WTC11 (cell line): ENCODE results near the gene STK32B. TPM values are rescaled to one million over a fixed set of nuclear protein-coding genes. Genes with fewer than 3 reads are reported as not detected.

Source experiments
- ATAC-seq: fragments of 200-7000 bp; cut with Tn5 transposase; 2 replicates; pipeline ENCODE4 v1.10.0; 2021; ENCODE audit warnings: mild to moderate bottlenecking, moderate library complexity
- CTCF ChIA-PET: fragments of 300-600 bp; sonication (Branson Sonifier 250); formaldehyde crosslinking; loops from one replicate; lab custom pipeline; 2021; ENCODE audit warnings: antibody characterized with exemption; lab: Charles Lee
- POLR2A ChIA-PET: fragments of 350-600 bp; sonication (Branson Sonifier 250); formaldehyde crosslinking; loops from one replicate; lab custom pipeline; 2021; ENCODE audit warnings: antibody characterized with exemption; lab: Charles Lee
- DNase-seq: peaks from one replicate; pipeline ENCODE4 v3.0.0; 2021; ENCODE audit warnings: low spot score
- H3K27ac Mint-ChIP-seq: 2 replicates; pipeline ENCODE4 v1.8.0; 2021; ENCODE audit warnings: mixed read lengths
- H3K27me3 Mint-ChIP-seq: 2 replicates; pipeline ENCODE4 v1.8.0; 2021; ENCODE audit warnings: low read depth, mild to moderate bottlenecking, moderate library complexity, mixed read lengths
- H3K36me3 Mint-ChIP-seq: 2 replicates; pipeline ENCODE4 v1.8.0; 2021; ENCODE audit warnings: mixed read lengths
- H3K4me1 Mint-ChIP-seq: 2 replicates; pipeline ENCODE4 v1.8.0; 2022; ENCODE audit warnings: mixed read lengths
- H3K4me3 Mint-ChIP-seq: 2 replicates; pipeline ENCODE4 v1.8.0; 2021; ENCODE audit warnings: mild to moderate bottlenecking, moderate library complexity, mixed read lengths
- H3K9me3 Mint-ChIP-seq: 2 replicates; pipeline ENCODE4 v1.8.0; 2021; ENCODE audit warnings: mixed read lengths
- AFF4 ChIP-seq: sonication (generic); formaldehyde crosslinking; IDR thresholded peaks from 2 replicates; pipeline ENCODE4 v1.8.1; 2023; ENCODE audit warnings: mild to moderate bottlenecking, missing genetic modification reagents, borderline replicate concordance
- ATF1 ChIP-seq: sonication (generic); formaldehyde crosslinking; IDR thresholded peaks from 2 replicates; pipeline ENCODE4 v1.8.1; 2023; ENCODE audit warnings: mild to moderate bottlenecking, moderate library complexity, missing genetic modification reagents
- E2F5 ChIP-seq: sonication (generic); formaldehyde crosslinking; IDR thresholded peaks from 2 replicates; pipeline ENCODE4 v1.8.1; 2022; ENCODE audit warnings: mild to moderate bottlenecking, moderate library complexity, missing genetic modification reagents
- GABPB1 ChIP-seq: sonication (generic); formaldehyde crosslinking; IDR thresholded peaks from 2 replicates; pipeline ENCODE4 v1.8.1; 2023; ENCODE audit warnings: mild to moderate bottlenecking, missing genetic modification reagents
- GTF2I ChIP-seq: fragments of 250-450 bp; sonication (Bioruptor Pico); conservative IDR thresholded peaks from 2 replicates; pipeline ENCODE4 v1.4.0; 2021; ENCODE audit warnings: mild to moderate bottlenecking
- NFYB ChIP-seq: sonication (generic); formaldehyde crosslinking; conservative IDR thresholded peaks from 2 replicates; pipeline ENCODE4 v1.8.0; 2022; ENCODE audit warnings: low read depth, missing genetic modification reagents
- PRDM15 ChIP-seq: sonication (generic); formaldehyde crosslinking; IDR thresholded peaks from 2 replicates; pipeline ENCODE4 v1.8.0; 2022; ENCODE audit warnings: missing genetic modification reagents
- PREB ChIP-seq: sonication (generic); formaldehyde crosslinking; IDR thresholded peaks from 2 replicates; pipeline ENCODE4 v1.8.1; 2022; ENCODE audit warnings: mild to moderate bottlenecking, missing genetic modification reagents, moderate library complexity, borderline replicate concordance
- SMAD3 ChIP-seq: sonication (generic); formaldehyde crosslinking; IDR thresholded peaks from 2 replicates; pipeline ENCODE4 v1.8.0; 2022; ENCODE audit warnings: missing genetic modification reagents, mild to moderate bottlenecking, borderline replicate concordance
- ZNF317 ChIP-seq: sonication (generic); formaldehyde crosslinking; IDR thresholded peaks from 2 replicates; pipeline ENCODE4 v1.8.1; 2023; ENCODE audit warnings: low read depth, mild to moderate bottlenecking, moderate library complexity, missing genetic modification reagents, borderline replicate concordance
- ZNF416 ChIP-seq: fragments of 250-450 bp; sonication (Bioruptor Pico); IDR thresholded peaks from 2 replicates; pipeline ENCODE4 v1.9.0; 2021; ENCODE audit warnings: mild to moderate bottlenecking, inconsistent platforms
- total RNA-seq: library from RNA; stranded (reverse); gene quantifications from 3 replicates; pipeline ENCODE4 v1.2.3, GENCODE V29; 2021
- TF ChIP-seq, protein P1 (sequence below): sonication (generic); formaldehyde crosslinking; conservative IDR thresholded peaks from 2 replicates; pipeline ENCODE4 v1.8.1; 2023; ENCODE audit warnings: mild to moderate bottlenecking, low read depth, missing genetic modification reagents, moderate library complexity
- TF ChIP-seq, protein P2 (sequence below): fragments of 250-450 bp; sonication (Bioruptor Pico); IDR thresholded peaks from 2 replicates; pipeline ENCODE4 v1.9.0; 2021; ENCODE audit warnings: mild to moderate bottlenecking
- TF ChIP-seq, protein P3 (sequence below): sonication (generic); formaldehyde crosslinking; IDR thresholded peaks from 2 replicates; pipeline ENCODE4 v1.8.1; 2023; ENCODE audit warnings: mild to moderate bottlenecking, missing genetic modification reagents

Gene STK32B
- total RNA-seq, 1 experiment from 2014 or later = 1.9 TPM

GRCh38 chr4:5133201-5133600, 81.9 kb downstream of the STK32B start:
- DNase-seq = no peak
- no peak for ATAC-seq
- TF ChIP-seq, protein P1, sequence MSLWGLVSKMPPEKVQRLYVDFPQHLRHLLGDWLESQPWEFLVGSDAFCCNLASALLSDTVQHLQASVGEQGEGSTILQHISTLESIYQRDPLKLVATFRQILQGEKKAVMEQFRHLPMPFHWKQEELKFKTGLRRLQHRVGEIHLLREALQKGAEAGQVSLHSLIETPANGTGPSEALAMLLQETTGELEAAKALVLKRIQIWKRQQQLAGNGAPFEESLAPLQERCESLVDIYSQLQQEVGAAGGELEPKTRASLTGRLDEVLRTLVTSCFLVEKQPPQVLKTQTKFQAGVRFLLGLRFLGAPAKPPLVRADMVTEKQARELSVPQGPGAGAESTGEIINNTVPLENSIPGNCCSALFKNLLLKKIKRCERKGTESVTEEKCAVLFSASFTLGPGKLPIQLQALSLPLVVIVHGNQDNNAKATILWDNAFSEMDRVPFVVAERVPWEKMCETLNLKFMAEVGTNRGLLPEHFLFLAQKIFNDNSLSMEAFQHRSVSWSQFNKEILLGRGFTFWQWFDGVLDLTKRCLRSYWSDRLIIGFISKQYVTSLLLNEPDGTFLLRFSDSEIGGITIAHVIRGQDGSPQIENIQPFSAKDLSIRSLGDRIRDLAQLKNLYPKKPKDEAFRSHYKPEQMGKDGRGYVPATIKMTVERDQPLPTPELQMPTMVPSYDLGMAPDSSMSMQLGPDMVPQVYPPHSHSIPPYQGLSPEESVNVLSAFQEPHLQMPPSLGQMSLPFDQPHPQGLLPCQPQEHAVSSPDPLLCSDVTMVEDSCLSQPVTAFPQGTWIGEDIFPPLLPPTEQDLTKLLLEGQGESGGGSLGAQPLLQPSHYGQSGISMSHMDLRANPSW (CRISPR knock-in tag) = no peak
- TF ChIP-seq PREB (CRISPR knock-in tag) (no peak), PRDM15 (no peak), GTF2I (no peak), NFYB (CRISPR knock-in tag) (no peak), E2F5 (CRISPR knock-in tag) (no peak), ATF1 (CRISPR knock-in tag) (no peak), GABPB1 (CRISPR knock-in tag) (no peak), ZNF416 (no peak)
- TF ChIP-seq, protein P2, sequence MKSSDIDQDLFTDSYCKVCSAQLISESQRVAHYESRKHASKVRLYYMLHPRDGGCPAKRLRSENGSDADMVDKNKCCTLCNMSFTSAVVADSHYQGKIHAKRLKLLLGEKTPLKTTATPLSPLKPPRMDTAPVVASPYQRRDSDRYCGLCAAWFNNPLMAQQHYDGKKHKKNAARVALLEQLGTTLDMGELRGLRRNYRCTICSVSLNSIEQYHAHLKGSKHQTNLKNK (CRISPR knock-in tag) = no peak
- Mint-ChIP-seq H3K27me3 (no peaks in the 10 kb centered on the region; the same call in 1 of the 2 replicates), H3K4me1 (peaks cover 28% of the 10 kb centered on the region), H3K4me3 (no peak overlapping the region), H3K36me3 (0 out of 2 replicates have a peak, but pooled peaks cover 3% of the 10 kb centered on the region), H3K27ac (no peak overlapping the region), H3K9me3 (peaks cover 14% of the 10 kb centered on the region)
- ChIA-PET CTCF (interaction anchor here (0.8 to 2.2 kb wide), 2 partner anchors 21 to 82 kb away, joined by 3 to 10 read pairs; partner anchors contain the start of gene STK32B), POLR2A (no interaction called here)

GRCh38 chr4:5133933-5134594, 82.8 kb downstream of the STK32B start:
- Mint-ChIP-seq H3K36me3 (0 out of 2 replicates have a peak, but pooled peaks cover 3% of the 10 kb centered on the region), H3K4me1 (peaks cover 28% of the 10 kb centered on the region), H3K9me3 (peaks cover 14% of the 10 kb centered on the region), H3K4me3 (no peak overlapping the region), H3K27ac (no peak overlapping the region), H3K27me3 (no peaks in the 10 kb centered on the region; the same call in 1 of the 2 replicates)
- DNase-seq (no peak), ATAC-seq (peak; percentile 84)
- ChIA-PET POLR2A (no interaction called here), CTCF (interaction anchor here (1.2 to 2.2 kb wide), 2 partner anchors 9 to 83 kb away, joined by 4 to 10 read pairs; partner anchors contain the start of gene STK32B)
- TF ChIP-seq, protein P3, sequence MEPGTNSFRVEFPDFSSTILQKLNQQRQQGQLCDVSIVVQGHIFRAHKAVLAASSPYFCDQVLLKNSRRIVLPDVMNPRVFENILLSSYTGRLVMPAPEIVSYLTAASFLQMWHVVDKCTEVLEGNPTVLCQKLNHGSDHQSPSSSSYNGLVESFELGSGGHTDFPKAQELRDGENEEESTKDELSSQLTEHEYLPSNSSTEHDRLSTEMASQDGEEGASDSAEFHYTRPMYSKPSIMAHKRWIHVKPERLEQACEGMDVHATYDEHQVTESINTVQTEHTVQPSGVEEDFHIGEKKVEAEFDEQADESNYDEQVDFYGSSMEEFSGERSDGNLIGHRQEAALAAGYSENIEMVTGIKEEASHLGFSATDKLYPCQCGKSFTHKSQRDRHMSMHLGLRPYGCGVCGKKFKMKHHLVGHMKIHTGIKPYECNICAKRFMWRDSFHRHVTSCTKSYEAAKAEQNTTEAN (CRISPR knock-in tag) = no peak
- TF ChIP-seq SMAD3 (CRISPR knock-in tag) (no peak), PRDM15 (no peak), ZNF317 (CRISPR knock-in tag) (no peak), AFF4 (no peak)
